Mammary epithelial cell (primary cell): ENCODE data around the gene APLF.

ENCODE experiments used
- CTCF ChIP-seq, 2 donors: IDR thresholded peaks in 1 of 2; conservative IDR thresholded peaks in 1 of 2; 2 replicates each; pipeline ENCODE4 v1.5.1; 2011 to 2012; ENCODE audit warnings: inconsistent platforms in 2 of 2, low read length in 2 of 2, mild to moderate bottlenecking in 2 of 2, control low read depth in 1 of 2, low read depth in 1 of 2; ENCODE audit not compliant: insufficient read depth in 1 of 2; ENCODE audit errors: extremely low read depth in 1 of 2
- EZH2 ChIP-seq: IDR thresholded peaks from 2 replicates; pipeline ENCODE4 v1.6.1; 2012; ENCODE audit warnings: low read length, inconsistent platforms, borderline replicate concordance

DNA sequence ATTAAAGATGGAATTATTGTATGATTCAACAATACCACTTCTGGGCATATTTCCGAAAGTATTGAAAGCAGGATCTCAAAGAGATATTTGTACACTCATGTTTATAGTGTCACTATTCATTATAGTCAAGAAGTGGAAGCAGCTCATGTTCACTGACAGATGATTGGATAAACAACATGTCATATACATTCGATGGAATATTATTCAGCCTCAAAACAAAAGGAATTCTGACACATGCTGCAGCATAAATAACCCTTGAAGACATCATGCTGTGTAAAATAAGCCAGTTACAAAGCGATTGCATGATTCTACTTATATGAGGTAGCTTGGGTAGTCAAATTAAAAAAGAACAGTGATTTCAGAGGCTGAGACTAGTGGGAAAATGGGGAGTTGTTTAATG is 136.7 kb downstream of the APLF start:
- TF ChIP-seq CTCF (conservative IDR thresholded peaks at IDR 0.05 in 1 of 2, IDR thresholded peaks at IDR 0.05 in 1 of 2; ENCODE audit: extremely low read depth in 1 of 2, insufficient read depth in 1 of 2, low read depth in 1 of 2, low read length in 2 of 2) (no peak), EZH2 (no peak)
